ENCODE data around the gene PSMB10.

The PSMB10 gene

DNA sequence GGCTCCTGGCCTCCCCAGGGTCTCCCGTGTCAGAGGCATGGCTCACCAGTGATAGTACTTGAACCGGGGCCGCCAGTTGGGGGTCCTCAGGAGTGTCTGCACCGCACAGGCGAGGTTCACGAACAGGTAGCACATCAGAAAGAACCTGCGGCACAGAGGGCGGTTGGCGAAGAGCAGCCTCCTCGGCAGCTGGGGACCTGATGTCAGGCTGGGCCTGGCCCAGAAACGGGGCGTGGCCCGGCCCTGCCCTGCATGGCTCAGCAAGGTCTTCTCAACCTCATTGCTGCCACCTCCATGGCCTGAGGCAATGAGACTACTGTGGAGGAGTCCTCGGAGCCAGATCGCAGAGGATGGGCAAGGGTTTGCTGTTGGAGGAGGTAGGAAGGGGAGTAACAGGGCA is 11.4 kb upstream of the PSMB10 start:
- TF ChIP-seq CTCF (IDR thresholded peaks at IDR 0.05), result no peak

DNA sequence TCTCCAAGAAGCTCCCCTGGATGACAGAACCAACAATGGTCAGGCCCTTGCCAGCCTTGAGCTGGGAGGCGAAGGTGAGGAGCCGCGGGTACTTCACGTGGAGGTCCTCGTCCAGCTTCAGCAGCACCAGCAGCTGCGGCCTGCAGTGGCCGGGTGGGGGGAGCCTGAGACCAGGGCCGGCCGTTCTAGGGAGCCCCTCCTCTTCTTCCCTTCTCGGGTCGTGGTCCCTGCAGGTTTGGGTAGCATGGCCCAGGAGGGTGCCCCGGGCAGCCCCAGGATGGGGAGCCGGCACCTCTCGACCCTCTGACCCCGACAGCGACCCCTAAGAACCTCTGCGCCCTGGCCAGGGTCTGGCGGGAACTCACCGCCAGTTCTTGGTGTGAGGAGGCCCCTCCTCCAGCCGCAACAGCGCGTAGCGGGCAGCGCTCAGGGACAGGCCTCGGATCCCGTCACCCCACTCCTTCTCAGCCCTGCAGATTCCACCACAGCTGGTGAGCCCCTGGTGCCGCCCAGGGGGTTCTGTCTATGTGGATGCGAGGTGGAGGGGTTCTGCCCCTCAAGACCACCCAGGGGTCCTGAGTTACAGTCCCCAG is 10.4 kb upstream of the PSMB10 start:
- no peak for TF ChIP-seq CTCF (IDR thresholded peaks at IDR 0.05)

DNA sequence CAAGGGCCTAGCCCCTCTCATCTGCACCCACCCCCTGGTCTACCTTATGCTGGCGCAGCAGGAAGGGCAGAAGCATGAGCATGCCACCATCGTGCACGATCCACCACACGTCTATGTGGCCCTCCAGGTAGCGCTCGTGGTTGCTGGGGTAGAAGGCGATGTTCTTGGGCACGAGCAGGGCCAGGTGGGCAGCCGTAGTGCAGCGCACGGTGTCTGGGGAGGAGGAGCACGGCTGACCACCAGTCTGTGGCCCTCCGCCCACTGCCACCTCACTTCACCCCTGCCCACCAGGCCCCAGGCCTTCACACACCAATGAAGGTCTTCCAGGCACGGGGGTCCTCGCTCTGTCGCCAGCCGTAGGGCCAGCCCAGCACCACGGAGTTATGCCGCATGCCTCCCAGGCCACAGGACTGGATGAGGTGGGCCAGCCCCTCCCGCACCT is 9.5 kb upstream of the PSMB10 start:
- no peak for TF ChIP-seq CTCF (IDR thresholded peaks at IDR 0.05)

GRCh38 chr16:67945392-67945933 is 8.8 kb upstream of the PSMB10 start:
- TF ChIP-seq CTCF (IDR thresholded peaks at IDR 0.05), result no peak

GRCh38 chr16:67944690-67945391 is 8.2 kb upstream of the PSMB10 start:
- no peak for TF ChIP-seq CTCF (IDR thresholded peaks at IDR 0.05)

DNA sequence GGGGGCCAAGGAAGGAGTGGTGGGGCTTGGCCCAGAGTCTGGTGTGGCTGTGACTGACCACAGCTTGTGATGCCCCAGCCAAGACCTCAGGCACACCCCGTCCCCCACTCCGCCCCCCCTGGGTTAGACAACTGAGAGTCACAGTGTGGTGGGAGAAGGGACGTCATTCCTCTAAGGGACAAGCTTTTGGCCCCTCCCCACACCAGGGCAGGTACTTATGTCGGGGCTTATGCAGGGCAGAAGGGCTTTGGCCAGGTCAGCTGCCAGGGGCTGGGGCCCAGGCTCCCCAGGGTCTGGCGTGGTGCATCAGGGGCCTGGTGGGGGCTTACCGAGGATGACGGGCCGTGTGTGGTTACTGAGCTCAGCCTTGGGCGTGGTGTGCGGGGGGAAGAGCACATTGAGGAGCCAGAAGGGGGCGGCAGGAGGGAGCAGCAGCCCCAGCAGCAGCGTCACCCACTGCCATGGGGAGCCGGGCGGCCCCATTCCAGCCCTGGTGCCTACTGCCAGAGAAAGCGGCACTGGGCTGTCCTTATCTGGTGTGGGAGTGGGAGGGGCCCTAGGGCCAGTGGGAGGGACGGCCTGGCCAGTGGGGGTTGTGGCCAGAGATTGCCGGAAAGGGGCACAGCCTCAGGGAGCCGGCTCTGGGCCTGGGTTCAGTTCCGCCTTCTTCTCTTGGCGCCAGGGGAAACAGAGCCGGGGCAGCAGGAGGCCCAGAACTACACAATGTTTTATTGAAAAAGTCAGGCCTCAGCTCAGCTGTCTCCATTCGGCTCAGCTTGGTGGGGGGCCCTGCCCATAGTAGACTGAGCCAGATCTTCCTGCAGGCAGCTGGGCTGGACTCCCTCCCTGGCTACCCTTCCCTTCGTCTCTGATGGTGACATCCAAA is 7.2 kb upstream of the PSMB10 start, which contains the start of gene LCAT:
TSS of gene LCAT (minus strand) at position 502 of the 886 bp plus-strand sequence. CDS start at position 483, 19 bp downstream.
- no peak for TF ChIP-seq CTCF (IDR thresholded peaks at IDR 0.05)

DNA sequence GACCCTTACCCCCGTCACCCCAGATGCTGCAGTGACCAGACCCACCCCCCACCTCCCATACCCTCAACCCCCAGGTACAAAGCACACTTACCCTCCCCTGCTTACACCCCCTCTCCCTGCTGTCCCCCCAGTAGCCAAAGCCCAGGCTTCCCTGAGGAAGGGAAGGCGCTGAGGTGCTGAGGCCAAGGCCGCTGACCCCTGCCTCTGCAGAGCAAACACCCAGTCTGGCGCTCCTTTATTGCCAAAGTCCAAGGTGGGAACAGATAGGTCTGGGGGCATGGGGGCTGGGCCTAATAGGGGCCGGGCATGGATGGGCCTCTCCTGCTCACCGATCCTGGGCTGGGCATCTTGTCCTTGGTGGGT is 6.6 kb upstream of the PSMB10 start:
- no peak for TF ChIP-seq CTCF (IDR thresholded peaks at IDR 0.05)

Data from LNCAP (cell line).